ENCODE results near the gene THSD7B. TPM values are rescaled to one million over a fixed set of nuclear protein-coding genes. Genes with fewer than 3 reads are reported as not detected.

The THSD7B gene
- total and polyA plus RNA-seq, 7 donors = 0.03 to 0.67 (median 0.13) TPM; not detected in 1

DNA sequence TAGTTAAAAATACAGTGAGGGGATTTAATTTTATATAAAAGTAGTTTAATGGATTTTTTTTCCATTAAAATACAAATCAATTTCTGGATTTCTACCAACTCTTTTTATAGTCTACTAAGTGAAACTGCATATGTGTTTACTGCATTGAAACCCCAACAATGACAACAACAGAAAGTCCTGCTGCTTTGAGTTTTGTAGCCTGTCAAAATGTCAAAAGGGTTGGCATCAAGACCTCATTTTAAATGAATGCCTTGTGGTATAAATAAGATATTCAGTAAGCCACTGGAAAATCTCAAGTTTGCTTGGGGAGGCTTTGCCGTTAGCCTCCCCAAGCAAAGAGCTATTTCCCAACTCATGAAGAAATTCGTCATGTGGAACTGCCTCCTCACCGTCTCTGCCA, 758.6 kb downstream of the THSD7B start:
- TF ChIP-seq, protein P1, sequence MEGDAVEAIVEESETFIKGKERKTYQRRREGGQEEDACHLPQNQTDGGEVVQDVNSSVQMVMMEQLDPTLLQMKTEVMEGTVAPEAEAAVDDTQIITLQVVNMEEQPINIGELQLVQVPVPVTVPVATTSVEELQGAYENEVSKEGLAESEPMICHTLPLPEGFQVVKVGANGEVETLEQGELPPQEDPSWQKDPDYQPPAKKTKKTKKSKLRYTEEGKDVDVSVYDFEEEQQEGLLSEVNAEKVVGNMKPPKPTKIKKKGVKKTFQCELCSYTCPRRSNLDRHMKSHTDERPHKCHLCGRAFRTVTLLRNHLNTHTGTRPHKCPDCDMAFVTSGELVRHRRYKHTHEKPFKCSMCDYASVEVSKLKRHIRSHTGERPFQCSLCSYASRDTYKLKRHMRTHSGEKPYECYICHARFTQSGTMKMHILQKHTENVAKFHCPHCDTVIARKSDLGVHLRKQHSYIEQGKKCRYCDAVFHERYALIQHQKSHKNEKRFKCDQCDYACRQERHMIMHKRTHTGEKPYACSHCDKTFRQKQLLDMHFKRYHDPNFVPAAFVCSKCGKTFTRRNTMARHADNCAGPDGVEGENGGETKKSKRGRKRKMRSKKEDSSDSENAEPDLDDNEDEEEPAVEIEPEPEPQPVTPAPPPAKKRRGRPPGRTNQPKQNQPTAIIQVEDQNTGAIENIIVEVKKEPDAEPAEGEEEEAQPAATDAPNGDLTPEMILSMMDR (IDR thresholded peaks at IDR 0.05) = no peak
- Histone ChIP-seq H3K27ac (no peak overlapping the region), H3K9me3 (no peaks in the 10 kb centered on the region), H3K36me3 (ENCODE audit: insufficient read depth in 1 of 2, low read depth in 1 of 2) (no peaks in the 10 kb centered on the region), H3K27me3 (ENCODE audit: insufficient read depth in 3 of 3, low read length in 2 of 3) (no peaks in the 10 kb centered on the region), H3K4me3 (no peak overlapping the region), H3K4me1 (no peaks in the 10 kb centered on the region)
- ATAC-seq = no peak
- 52 to 56% (median 55%) methylated on average over 3 of the region's 3 CpGs for WGBS, 3 donors
- no peak for DNase-seq
- intact Hi-C loops (cut with DNase I) = no loop called here

DNA sequence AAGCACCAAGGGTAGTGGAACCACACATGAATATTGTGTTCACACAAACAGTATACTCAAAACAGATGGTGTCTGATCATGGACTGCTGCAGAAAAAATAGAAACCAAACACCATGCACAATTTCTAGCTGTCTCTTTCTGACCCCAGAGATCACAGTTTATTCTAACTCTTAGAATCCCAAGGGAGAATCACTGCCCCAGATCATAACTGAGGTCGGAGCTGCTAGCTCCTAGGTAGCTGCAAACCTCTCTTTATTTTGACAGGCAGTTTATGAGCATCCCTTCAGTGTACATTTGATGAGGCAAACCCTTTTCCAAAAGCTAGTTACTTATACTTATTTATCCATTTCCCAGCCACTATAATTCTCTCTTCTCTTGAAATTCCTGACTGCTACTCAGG, 759.8 kb downstream of the THSD7B start:
- DNase-seq (no peak), ATAC-seq (no peak)

GRCh38 chr2:137525641-137526190, 760.4 kb downstream of the THSD7B start:
- intact Hi-C loops (cut with DNase I) = no loop called here
- TF ChIP-seq, protein P1 (IDR thresholded peaks at IDR 0.05) = no peak
- DNase-seq (no peak), ATAC-seq (no peak)
- Histone ChIP-seq H3K9me3 (no peaks in the 10 kb centered on the region), H3K27me3 (ENCODE audit: insufficient read depth in 3 of 3, low read length in 2 of 3) (no peaks in the 10 kb centered on the region), H3K36me3 (ENCODE audit: insufficient read depth in 1 of 2, low read depth in 1 of 2) (no peaks in the 10 kb centered on the region), H3K4me1 (no peaks in the 10 kb centered on the region), H3K4me3 (no peak overlapping the region), H3K27ac (no peak overlapping the region)
- 82 to 87% (median 85%) methylated on average over 2 of the region's 2 CpGs for WGBS, 3 donors

More for the DNA sequence above, 759.8 kb downstream of the THSD7B start:
- Histone ChIP-seq H3K4me1 (no peaks in the 10 kb centered on the region), H3K9me3 (no peaks in the 10 kb centered on the region), H3K27me3 (ENCODE audit: insufficient read depth in 3 of 3, low read length in 2 of 3) (no peaks in the 10 kb centered on the region), H3K27ac (no peak overlapping the region), H3K36me3 (ENCODE audit: insufficient read depth in 1 of 2, low read depth in 1 of 2) (no peaks in the 10 kb centered on the region), H3K4me3 (no peak overlapping the region)
- TF ChIP-seq, protein P1 (IDR thresholded peaks at IDR 0.05) = no peak
- 4 to 28% (median 8%) methylated on average over 1 of the region's 1 CpG for WGBS, 3 donors
- intact Hi-C loops (cut with DNase I) = no loop called here

- TF ChIP-seq, protein P1 (IDR thresholded peaks at IDR 0.05) = no peak
- WGBS, 3 donors = 76 to 80% (median 79%) methylated on average over 5 of the region's 5 CpGs
- no peaks in the 10 kb centered on the region for H3K4me1 ChIP-seq
- ATAC-seq = no peak
- DNase-seq = no peak
- no peaks in the 10 kb centered on the region for H3K36me3 ChIP-seq (ENCODE audit: insufficient read depth in 1 of 2, low read depth in 1 of 2)
- H3K4me3 ChIP-seq = no peak overlapping the region
- H3K9me3 ChIP-seq = no peaks in the 10 kb centered on the region
- no peak overlapping the region for H3K27ac ChIP-seq
- intact Hi-C loops (cut with DNase I) = no loop called here
- H3K27me3 ChIP-seq (ENCODE audit: insufficient read depth in 3 of 3, low read length in 2 of 3) = no peaks in the 10 kb centered on the region
Observed at GRCh38 chr2:137535897-137536296, 770.6 kb downstream of the THSD7B start.

- TF ChIP-seq, protein P1 (IDR thresholded peaks at IDR 0.05) = no peak
- Histone ChIP-seq H3K9me3 (no peaks in the 10 kb centered on the region), H3K27me3 (ENCODE audit: insufficient read depth in 3 of 3, low read length in 2 of 3) (no peaks in the 10 kb centered on the region), H3K4me3 (no peak overlapping the region), H3K36me3 (ENCODE audit: insufficient read depth in 1 of 2, low read depth in 1 of 2) (no peaks in the 10 kb centered on the region), H3K27ac (no peak overlapping the region), H3K4me1 (no peaks in the 10 kb centered on the region)
- ATAC-seq (no peak), DNase-seq (no peak)
- WGBS, 3 donors = 72 to 87% (median 84%) methylated on average over 1 of the region's 1 CpG
- intact Hi-C loops (cut with DNase I) = no loop called here
Observed at GRCh38 chr2:137539336-137539735, 774.0 kb downstream of the THSD7B start.
